ENCODE measurements around the gene CD81.

DNA sequence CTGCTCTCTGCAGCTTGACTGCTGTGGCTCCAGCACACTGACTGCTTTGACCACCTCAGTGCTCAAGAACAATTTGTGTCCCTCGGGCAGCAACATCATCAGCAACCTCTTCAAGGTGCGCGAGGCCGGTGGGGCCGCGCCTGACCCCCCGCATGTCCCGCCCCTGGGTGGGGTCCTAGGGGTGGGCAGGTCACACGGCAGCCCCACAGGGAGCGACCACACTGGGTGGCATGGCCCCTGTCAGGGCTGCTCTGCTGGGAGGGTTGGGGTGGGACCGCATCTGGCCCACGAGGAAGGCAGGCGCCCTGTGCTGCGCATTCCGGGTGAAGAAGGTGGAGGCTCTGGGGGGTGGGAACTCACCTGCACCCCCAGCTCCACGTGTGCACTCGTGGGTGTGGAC is 18.7 kb downstream of the CD81 start:
- no peak for TF ChIP-seq POLR2AphosphoS5 (IDR thresholded peaks at IDR 0.05)
- TF ChIP-seq, protein P1, sequence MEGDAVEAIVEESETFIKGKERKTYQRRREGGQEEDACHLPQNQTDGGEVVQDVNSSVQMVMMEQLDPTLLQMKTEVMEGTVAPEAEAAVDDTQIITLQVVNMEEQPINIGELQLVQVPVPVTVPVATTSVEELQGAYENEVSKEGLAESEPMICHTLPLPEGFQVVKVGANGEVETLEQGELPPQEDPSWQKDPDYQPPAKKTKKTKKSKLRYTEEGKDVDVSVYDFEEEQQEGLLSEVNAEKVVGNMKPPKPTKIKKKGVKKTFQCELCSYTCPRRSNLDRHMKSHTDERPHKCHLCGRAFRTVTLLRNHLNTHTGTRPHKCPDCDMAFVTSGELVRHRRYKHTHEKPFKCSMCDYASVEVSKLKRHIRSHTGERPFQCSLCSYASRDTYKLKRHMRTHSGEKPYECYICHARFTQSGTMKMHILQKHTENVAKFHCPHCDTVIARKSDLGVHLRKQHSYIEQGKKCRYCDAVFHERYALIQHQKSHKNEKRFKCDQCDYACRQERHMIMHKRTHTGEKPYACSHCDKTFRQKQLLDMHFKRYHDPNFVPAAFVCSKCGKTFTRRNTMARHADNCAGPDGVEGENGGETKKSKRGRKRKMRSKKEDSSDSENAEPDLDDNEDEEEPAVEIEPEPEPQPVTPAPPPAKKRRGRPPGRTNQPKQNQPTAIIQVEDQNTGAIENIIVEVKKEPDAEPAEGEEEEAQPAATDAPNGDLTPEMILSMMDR (IDR thresholded peaks at IDR 0.05) = no peak

Measured in transverse colon (tissue), 4 donors.